Hematopoietic multipotent progenitor cell treated with erythropoietin and hydrocortisone succinate and interleukin-3 and kit ligand, for 4 days (in vitro differentiated cells): ENCODE measurements around the gene IZUMO4.

Source experiments
- DNase-seq: peaks from one replicate; pipeline ENCODE4 v3.0.0-alpha.2; 2015

The IZUMO4 gene, protein sequence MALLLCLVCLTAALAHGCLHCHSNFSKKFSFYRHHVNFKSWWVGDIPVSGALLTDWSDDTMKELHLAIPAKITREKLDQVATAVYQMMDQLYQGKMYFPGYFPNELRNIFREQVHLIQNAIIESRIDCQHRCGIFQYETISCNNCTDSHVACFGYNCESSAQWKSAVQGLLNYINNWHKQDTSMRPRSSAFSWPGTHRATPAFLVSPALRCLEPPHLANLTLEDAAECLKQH

DNA sequence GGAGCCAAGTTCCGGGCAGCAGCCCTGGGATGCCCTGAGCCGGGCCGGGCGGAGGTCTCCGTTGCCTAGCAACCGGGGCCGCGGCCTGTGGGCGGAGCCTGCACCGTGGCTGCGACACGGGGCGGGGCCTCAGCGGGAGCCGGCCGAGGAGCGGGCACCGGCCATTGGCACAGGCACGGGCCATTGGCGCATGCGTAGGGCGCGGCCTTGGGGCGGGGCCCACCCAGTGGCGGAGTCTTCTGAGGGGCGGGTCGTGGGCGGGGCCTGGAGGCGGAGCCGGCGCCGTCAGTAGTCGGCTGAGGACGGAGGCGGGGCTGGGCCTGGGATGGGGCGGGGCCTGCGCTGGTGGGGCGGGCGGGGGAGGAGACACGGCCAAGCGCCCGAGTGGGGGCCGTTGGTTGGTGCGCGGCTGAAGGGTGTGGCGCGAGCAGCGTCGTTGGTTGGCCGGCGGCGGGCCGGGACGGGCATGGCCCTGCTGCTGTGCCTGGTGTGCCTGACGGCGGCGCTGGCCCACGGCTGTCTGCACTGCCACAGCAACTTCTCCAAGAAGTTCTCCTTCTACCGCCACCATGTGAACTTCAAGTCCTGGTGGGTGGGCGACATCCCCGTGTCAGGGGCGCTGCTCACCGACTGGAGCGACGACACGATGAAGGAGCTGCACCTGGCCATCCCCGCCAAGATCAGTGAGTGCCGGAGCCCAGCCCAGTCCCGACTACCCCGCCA, at the start of gene IZUMO4:
Gene IZUMO4, plus strand, starts transcription at position 436 of the 723 bp plus-strand sequence. Its CDS starts 31 bp downstream, at position 467.
- peak; percentile 98 for DNase-seq

- no peak for DNase-seq
Observed at GRCh38 chr19:2047076-2047448, 49.7 kb upstream of the IZUMO4 start.

DNA sequence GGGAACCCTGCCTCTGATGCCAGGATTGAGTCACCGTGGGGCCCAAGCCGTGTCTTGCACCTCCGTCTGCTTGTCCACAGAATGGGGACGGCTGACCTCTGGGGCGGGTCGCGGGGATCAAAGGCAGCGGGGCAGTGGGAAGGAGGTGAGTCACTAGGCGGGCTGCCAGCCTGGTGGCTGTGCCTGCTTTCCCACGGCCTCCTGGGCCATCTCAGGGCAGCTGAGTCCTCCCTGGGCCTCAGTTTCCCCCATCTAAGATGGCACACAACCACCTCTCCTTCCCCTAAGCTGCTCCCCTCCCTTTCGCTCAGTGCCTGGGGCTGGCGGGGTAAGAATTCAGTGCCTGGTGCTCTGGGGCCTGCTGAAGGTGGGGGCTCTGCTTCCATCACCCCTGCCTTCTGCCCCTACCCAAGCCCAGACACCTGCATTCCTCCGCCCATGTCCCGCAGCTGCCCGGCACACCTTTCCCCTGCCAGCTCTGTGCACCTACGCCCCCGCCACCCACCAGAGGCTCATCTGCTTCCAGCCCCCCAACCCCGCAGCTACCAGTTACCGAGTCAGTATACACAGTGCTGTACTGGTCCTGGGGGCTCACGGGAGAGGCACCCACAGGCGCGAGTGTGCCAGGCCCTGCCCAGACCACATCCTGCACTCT, 49.1 kb upstream of the IZUMO4 start:
- DNase-seq, result peak; percentile 44

DNA sequence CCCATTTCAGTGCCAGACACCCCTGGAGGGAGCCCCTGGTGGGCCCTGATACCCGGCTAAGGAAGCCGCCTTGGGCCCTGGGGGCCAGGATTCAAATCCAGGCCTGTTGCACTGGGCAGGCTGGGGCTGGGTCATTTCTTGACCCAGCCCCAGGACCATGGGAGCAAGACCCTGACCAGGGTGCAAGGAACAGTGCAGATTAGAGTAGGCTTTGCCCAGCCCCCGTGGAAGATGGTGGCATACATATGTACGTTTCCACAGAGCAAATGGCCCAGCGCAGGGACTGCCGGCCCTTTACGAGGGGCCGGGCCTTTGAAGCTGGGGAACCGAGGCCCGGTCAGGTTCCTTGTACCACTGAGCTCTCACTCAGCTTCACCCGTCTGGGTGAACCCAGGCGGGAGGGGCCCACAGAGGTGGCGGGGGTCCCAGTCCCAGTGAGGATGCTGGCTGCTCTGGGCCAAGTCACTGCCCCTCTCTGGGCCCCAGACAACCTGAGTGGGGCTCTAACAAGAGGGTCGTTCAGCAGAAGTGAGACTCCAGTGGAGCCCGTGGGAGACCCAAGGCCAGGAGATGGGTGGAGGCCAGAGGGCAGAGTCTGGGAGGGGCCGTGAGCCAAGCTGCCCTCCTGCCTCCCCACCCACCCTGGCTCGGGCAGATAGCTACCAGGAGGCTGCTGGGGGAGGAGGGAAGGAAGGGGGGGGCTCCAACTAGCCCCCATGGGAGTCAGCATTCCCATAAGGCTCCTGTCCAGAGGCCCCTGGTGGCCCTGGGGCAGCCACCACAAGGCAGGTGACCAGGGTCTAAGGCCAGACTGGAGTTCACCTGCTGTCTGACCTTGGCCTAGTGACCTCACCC, 48.4 kb upstream of the IZUMO4 start:
- DNase-seq, result peak; percentile 55

GRCh38 chr19:2048959-2049740, 47.6 kb upstream of the IZUMO4 start:
- no peak for DNase-seq

GRCh38 chr19:2049741-2050348, 46.9 kb upstream of the IZUMO4 start:
- peak; percentile 77 for DNase-seq

GRCh38 chr19:2050349-2050990, 46.2 kb upstream of the IZUMO4 start:
- peak; percentile 45 for DNase-seq

DNA sequence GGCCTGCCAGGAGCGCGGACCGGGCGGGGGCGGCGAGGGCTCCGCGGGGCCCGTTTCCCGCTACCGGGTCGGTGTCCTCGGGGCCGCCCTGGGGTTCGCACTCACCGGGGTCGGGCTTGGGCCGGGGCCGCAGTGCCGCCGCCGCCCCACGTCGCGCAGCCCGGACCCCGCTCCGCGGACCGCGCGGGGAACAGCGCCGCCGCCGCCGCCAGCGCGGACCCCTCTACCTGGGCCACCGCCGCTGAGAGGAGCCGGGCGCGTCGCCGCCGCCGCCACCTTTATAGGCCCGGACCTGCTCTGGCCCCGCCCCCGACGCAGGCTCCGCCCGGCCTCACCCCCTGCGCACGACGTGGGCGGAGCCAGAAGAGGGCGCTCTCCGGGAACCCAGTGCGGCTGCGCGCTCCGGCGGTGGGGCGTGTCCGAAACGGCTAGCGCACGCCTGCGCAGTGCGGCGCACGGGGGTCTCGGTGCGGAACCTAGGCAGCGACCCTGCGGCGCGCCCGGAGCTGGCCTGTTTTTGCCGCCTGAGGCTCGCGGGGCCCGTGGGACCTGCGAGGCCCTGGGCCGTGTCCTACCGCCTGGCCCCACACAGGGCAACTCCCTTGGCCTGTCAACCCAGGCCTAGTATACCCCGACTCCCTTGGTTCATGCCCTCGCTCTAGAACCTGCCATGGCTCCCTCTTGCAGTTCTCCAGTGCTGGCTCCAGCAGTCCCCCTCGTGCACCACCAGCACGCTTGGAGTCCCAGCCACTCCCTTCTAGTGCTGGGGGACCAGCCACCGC, 45.5 kb upstream of the IZUMO4 start, which contains the start of gene MKNK2:
Gene MKNK2, minus strand, starts transcription at position 254 of the 782 bp plus-strand sequence. CDS start 393 bp downstream, outside the sequence.
- DNase-seq, result peak; percentile 94

DNA sequence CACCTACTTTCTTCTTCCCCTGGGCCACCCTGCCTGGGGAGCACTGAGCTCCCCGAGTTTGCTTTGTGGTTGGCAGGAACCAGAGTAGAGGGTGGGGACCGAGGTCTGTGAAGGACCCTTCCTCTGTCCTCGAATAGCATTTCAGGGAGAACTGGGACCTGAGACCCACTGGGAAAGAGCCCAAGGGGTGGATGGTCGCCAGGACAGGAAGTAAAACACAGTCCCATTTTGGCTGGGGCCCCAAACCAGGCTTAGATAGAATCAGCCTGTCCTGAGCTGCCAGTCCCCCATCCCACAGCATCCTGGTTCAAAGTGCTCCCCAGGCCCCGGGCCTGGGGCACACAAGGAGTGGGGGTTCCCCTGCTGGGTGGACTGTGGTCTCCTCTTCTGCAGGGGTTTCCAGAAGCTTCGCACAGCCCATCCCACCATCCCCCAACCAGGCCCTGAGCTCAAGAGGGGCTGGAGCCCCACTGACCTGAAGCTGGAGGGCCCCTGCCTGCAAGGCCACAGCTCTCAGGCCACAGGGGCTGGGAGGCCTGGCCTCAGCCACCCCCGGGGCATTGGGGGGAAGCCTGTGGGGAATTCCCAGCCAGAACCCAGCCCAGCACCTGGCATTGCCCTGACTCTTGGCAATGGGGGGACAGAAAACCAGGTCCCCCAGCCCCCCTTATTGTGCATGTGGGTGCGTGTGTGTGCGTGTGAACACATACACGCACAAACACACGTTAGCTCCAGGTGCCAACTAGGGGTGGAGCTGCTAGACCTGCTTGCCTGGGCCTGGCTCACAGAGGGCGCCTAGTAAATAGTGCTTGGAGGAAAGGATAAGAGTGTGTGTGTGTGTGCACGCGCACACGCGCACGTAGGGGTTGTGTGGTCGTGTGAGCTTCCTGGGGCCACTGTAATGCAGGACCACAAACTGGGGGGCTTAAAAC, 44.7 kb upstream of the IZUMO4 start:
- DNase-seq, result peak; percentile 58

- no peak for DNase-seq
Observed at GRCh38 chr19:2053601-2054389, 42.9 kb upstream of the IZUMO4 start.

DNA sequence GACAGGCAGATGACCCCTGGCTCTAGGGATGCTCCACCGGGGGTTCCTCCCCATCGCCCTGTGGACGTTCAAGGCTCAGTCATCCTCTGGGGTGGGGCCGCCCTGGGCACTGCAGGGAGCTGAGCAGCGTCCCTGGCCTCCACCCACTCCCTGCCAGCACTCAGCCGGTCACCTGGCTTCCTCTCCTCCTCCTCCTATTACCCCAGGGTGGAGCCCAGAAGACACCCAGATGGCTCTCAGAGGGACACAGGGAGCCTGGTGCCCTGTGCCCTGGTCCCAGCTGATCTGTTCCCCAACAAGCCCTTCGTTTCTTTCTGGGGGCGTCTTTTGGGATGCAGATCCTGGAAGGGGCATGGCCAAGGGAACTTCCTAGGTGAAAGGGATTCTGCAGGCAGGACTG, 42.0 kb upstream of the IZUMO4 start:
- DNase-seq, result no peak

DNA sequence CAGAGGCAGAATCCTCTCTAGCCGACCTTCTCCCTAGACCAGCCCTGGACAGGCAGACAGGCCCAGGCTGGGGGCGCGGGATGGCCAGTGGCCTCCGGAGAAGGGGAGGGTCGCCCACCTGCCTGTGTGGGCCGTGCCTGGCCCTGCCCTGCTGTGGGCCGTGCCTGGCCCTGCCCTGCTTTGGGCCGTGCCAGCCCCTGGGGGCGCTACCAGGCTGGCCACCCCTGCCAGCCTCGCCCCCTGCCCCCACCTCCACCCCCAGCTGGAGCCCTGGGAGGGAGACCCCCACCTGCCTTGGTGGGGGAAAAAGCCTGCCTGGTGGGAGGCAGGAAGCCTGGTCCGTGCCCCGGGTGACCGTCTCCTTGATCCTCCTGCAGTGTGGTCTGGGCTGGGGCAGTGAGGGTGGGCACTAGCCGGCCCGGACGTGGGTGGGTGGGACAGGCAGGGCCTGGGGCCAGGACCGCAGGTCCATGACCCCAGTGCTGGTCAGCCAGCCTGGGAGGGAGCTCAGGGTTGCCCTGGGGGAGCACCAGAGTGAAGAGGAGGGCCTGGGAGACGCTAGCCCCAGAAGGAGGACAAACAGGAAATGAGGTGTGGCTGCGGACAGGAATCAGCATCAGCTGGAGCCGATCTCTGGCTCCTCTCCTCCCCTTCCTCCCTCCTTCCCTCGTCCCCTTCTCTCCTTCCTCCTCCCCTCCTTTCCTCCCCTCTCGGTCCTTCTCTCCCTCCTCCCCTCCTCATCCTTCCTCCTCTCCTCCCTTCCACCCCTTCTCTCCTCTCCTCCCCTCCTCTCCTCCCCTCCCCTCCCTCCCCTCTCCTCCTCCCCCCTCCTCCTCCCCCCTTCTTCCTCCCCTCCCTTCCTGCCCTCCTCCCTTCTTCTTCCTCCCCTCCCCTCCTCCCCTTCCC, 40.5 kb upstream of the IZUMO4 start:
- peak; percentile 71 for DNase-seq

GRCh38 chr19:2056837-2057192, 39.9 kb upstream of the IZUMO4 start:
- DNase-seq, result no peak

GRCh38 chr19:2057484-2058469, 38.9 kb upstream of the IZUMO4 start:
- no peak for DNase-seq

GRCh38 chr19:2058570-2059421, 37.9 kb upstream of the IZUMO4 start:
- DNase-seq, result no peak
